ENCODE measurements around the gene BCKDK.
"Not testable (repeated sequence)": the region's sequence is repeated elsewhere in the genome, so short reads cannot be mapped to it uniquely, and the experiment has no call there.

Gene BCKDK

DNA sequence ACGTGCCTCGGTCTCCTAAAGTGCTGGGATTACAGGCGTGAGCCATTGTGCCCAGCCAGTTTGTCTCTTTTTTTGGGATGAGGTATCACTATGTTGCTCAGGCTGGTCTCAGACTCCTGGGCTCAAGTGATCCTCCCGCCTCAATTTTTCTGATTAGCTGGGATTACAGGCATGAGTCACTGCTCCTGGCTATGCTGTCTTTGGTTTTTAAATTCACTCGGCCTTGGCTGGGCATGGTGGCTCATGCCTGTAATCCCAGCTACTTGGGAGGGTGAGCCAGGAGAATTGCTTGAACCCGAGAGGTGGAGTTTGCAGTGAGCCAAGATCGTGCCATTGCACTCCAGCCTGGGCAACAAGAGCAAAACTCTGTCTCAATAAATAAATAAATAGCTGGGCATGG is 36.2 kb downstream of the BCKDK start:
- DNase-seq = not testable (repeated sequence)

- no peak for DNase-seq
Measured at GRCh38 chr16:31145398-31145990, 37.3 kb downstream of the BCKDK start.

DNA sequence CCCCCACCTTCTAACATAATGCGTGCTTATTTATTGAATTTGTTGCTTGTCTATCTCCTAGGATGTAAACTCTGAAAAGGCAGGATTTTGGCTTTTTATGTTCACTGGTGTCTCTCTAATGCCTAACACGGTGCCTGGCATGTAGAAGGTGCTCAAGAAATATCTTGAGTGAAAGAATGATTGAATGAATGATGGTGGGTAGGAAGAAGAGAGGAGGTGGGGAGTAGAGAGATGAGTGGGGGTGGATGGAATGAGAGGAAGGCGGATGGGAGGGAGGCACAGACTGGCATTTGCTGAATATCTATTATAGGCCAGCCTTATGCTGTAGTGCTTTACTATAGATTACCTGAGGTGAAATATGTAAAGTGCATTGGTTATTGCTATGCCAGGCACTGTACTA is 39.4 kb downstream of the BCKDK start:
- DNase-seq = no peak

- no peak for DNase-seq
Measured at GRCh38 chr16:31148281-31148728, 40.1 kb downstream of the BCKDK start.

- DNase-seq = no peak
Measured at GRCh38 chr16:31148896-31149295, 40.7 kb downstream of the BCKDK start.

DNA sequence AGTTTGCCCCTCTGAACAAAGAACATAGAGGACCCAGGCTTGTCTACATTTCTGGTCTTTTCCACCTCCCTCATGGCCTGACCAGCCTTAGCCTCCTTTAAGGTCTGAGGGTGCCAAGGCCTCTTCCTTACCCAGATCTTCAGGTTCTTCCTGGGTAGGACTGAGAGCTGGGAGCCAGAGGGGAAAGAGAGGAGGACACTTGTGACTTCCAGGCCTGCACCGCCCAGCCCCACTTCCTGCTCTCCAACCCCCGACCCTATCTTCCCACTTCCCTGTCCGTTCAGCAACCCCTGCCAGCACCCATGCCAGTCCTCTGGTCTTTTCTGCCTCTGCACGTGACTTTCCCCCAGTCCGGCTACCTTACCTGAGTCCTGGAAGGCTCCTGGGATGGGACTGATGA is 41.1 kb downstream of the BCKDK start:
- DNase-seq = peak; percentile 23

GRCh38 chr16:31149894-31150890 is 42.0 kb downstream of the BCKDK start, which contains the start of gene PRSS36:
Gene PRSS36, minus strand, starts transcription at chr16:31150066. Its CDS starts 31 bp downstream, at chr16:31150035.
- no peak for DNase-seq

DNA sequence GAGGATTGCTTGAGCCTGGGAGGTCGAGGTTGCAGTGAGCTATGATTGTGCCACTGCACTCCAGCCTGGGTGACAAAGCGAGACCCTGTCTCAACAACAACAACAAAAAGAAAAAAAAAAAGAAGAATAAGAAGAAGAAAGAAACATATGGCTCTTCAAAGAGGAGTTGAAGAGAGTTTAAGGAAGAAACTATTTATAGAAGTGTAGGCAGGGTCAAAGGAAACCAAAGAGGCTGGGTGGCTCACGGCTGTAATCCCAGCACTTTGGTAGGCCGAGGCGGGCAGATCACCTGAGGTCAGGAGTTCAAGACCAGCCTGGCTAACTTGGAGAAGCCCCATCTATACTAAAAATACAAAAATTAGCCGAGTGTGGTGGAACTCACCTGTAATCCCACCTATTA is 42.8 kb downstream of the BCKDK start:
- not testable (repeated sequence) for DNase-seq

DNA sequence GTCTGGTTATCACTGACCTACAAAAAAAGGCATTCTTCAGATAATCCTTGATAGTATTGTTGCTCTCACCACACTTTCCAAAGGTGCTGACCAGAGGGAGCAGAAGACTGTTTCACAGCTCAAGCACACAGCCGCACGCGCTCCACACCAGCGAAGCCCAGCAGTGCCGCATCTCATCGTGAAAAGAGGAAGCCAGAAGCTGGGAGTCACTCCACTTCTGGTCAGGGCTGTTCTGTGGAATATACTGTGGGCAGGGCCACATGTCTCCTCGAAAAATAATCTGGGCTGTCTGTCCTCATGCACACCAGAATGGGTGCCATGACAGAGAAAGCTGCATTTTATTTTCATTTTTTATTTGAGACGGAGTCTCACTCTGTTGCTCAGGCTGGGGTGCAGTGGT is 49.0 kb downstream of the BCKDK start:
- DNase-seq = peak; percentile 81

Measured in suppressor macrophage treated with lipopolysaccharide for 4 hours (primary cell).